ENCODE results near the gene FETUB. TPM values are rescaled to one million over a fixed set of nuclear protein-coding genes. Genes with fewer than 3 reads are reported as not detected.

The FETUB gene
- total RNA-seq, 2 experiments from 2014 or later = not detected

DNA sequence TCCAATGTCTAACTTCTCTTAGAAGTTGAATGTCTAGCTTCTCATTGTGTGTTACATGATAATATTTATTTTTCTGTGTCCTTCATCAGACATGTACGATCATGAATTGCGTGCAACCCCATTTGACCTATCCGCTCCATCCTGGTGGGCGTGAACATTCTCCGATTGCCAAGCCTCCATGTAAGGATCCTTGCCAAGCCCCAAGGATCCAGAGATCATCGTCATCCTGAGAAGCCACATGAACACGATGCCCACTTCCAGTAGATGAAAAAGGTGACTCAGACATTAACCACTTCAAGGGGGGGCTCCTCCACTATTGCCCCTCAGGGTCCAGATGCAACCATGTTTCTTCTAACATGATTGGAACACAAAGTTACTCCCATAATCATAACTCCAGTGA is 51.5 kb downstream of the FETUB start:
- Histone ChIP-seq H3K27ac (ENCODE audit: low read depth in 1 of 2, low read length in 2 of 2) (no peak overlapping the region), H3K4me3 (ENCODE audit: low read length) (no peak overlapping the region), H3K4me1 (ENCODE audit: insufficient read depth, low read length) (no peaks in the 10 kb centered on the region), H3K27me3 (ENCODE audit: control insufficient read depth in 1 of 2, insufficient read depth in 2 of 2, low read length in 2 of 2) (no peaks in the 10 kb centered on the region), H3K9me3 (ENCODE audit: control insufficient read depth in 1 of 2, insufficient read depth in 1 of 2, low read length in 2 of 2) (no peaks in the 10 kb centered on the region), H3K36me3 (ENCODE audit: insufficient read depth, low read length) (no peaks in the 10 kb centered on the region)
- no peak overlapping the region for H3K4me3 Mint-ChIP-seq
- POLR2A ChIA-PET = no interaction called here
- no peak for ATAC-seq (ENCODE audit: poor library complexity)
- no peaks in the 10 kb centered on the region for H3K9me3 Mint-ChIP-seq
- peaks cover 31% of the 10 kb centered on the region for H3K27me3 Mint-ChIP-seq
- CTCF ChIA-PET = no interaction called here
- H3K4me1 Mint-ChIP-seq (ENCODE audit: low read depth) = no peaks in the 10 kb centered on the region
- H3K36me3 Mint-ChIP-seq (ENCODE audit: low read depth) = no peaks in the 10 kb centered on the region
- intact Hi-C loops (cut with DNase I, micrococcal nuclease) = no loop called here
- TF ChIP-seq, protein P1, sequence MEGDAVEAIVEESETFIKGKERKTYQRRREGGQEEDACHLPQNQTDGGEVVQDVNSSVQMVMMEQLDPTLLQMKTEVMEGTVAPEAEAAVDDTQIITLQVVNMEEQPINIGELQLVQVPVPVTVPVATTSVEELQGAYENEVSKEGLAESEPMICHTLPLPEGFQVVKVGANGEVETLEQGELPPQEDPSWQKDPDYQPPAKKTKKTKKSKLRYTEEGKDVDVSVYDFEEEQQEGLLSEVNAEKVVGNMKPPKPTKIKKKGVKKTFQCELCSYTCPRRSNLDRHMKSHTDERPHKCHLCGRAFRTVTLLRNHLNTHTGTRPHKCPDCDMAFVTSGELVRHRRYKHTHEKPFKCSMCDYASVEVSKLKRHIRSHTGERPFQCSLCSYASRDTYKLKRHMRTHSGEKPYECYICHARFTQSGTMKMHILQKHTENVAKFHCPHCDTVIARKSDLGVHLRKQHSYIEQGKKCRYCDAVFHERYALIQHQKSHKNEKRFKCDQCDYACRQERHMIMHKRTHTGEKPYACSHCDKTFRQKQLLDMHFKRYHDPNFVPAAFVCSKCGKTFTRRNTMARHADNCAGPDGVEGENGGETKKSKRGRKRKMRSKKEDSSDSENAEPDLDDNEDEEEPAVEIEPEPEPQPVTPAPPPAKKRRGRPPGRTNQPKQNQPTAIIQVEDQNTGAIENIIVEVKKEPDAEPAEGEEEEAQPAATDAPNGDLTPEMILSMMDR (IDR thresholded peaks at IDR 0.05) = no peak
- no peak overlapping the region for H3K27ac Mint-ChIP-seq
- no peak for DNase-seq

DNA sequence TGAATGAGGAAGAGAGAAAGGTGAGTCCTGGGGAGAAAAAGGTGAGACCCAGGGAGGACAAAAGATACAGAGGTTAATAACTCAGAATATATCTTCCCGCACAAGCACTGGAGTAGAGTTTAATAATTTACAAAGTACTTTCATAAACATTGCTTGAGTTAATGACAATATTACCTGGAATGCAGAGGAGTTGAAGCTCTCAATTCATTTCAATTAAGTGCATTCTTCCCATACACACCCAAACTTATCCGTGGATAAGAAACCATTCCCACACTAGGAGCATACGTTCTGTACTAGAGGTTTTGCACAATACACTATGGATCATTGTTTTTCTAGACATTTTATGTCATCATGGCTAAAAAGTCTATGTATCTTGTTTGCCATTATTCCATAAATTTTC is 53.6 kb downstream of the FETUB start:
- no peaks in the 10 kb centered on the region for H3K27me3 ChIP-seq (ENCODE audit: control insufficient read depth in 1 of 2, insufficient read depth in 2 of 2, low read length in 2 of 2)
- Mint-ChIP-seq H3K4me1 (ENCODE audit: low read depth) (no peaks in the 10 kb centered on the region), H3K27me3 (peaks cover 20% of the 10 kb centered on the region), H3K36me3 (ENCODE audit: low read depth) (no peaks in the 10 kb centered on the region), H3K9me3 (no peaks in the 10 kb centered on the region), H3K27ac (no peak overlapping the region), H3K4me3 (no peak overlapping the region)
- ATAC-seq (ENCODE audit: poor library complexity) (no peak), DNase-seq (no peak)
- H3K36me3 ChIP-seq (ENCODE audit: insufficient read depth, low read length) = no peaks in the 10 kb centered on the region
- POLR2A ChIA-PET = no interaction called here
- TF ChIP-seq, protein P1 (IDR thresholded peaks at IDR 0.05) = no peak
- no peaks in the 10 kb centered on the region for H3K9me3 ChIP-seq (ENCODE audit: control insufficient read depth in 1 of 2, insufficient read depth in 1 of 2, low read length in 2 of 2)
- no peaks in the 10 kb centered on the region for H3K4me1 ChIP-seq (ENCODE audit: insufficient read depth, low read length)
- intact Hi-C loops (cut with DNase I, micrococcal nuclease) = no loop called here
- H3K27ac ChIP-seq (ENCODE audit: low read depth in 1 of 2, low read length in 2 of 2) = no peak overlapping the region
- CTCF ChIA-PET = no interaction called here
- H3K4me3 ChIP-seq (ENCODE audit: low read length) = no peak overlapping the region

DNA sequence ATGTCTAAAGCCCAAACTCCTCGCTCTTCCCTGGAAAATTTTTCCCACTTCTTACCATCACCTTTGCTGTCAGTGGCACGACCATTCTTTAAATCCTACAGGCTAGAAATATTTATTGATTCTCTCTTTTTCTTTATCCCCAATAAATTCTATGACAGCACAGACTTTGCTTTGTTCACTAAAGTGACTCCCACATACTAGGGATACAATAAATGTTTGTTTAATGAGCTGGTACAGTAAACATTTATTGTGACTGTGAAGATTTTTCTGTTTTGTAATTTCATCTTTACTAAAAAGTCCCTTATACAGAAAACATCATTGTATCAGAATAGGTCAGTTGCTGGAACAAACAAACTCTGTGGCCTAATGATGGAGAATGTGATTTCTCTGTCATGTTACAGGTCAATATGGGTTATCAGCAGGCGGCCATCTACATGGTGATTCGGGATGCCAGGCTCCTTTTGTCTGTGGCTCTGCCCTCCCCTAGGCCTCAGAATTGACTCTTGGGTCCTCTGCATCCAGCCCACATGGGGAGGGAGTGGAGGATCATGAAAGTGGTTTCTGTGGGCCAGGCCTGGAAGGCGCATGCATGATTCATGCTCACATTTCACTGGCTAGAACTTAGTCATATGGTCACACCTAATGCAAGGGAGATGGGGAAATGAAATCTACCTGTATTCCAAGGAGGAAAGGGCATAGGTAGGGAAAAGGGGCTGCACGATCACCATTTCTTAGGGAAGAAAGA is 54.3 kb downstream of the FETUB start:
- ChIA-PET CTCF (no interaction called here), POLR2A (no interaction called here)
- Mint-ChIP-seq H3K27me3 (peaks cover 20% of the 10 kb centered on the region), H3K4me3 (no peak overlapping the region), H3K27ac (no peak overlapping the region), H3K9me3 (no peaks in the 10 kb centered on the region), H3K36me3 (ENCODE audit: low read depth) (no peaks in the 10 kb centered on the region), H3K4me1 (ENCODE audit: low read depth) (no peaks in the 10 kb centered on the region)
- no peaks in the 10 kb centered on the region for H3K36me3 ChIP-seq (ENCODE audit: insufficient read depth, low read length)
- no peak overlapping the region for H3K4me3 ChIP-seq (ENCODE audit: low read length)
- H3K9me3 ChIP-seq (ENCODE audit: control insufficient read depth in 1 of 2, insufficient read depth in 1 of 2, low read length in 2 of 2) = no peaks in the 10 kb centered on the region
- ATAC-seq (ENCODE audit: poor library complexity) (no peak), DNase-seq (no peak)
- no peaks in the 10 kb centered on the region for H3K27me3 ChIP-seq (ENCODE audit: control insufficient read depth in 1 of 2, insufficient read depth in 2 of 2, low read length in 2 of 2)
- intact Hi-C loops (cut with DNase I, micrococcal nuclease) = no loop called here
- TF ChIP-seq, protein P1 (IDR thresholded peaks at IDR 0.05) = no peak
- H3K4me1 ChIP-seq (ENCODE audit: insufficient read depth, low read length) = no peaks in the 10 kb centered on the region
- H3K27ac ChIP-seq (ENCODE audit: low read depth in 1 of 2, low read length in 2 of 2) = no peak overlapping the region

Measured in CD4-positive, alpha-beta T cell (primary cell).